GM19239 (cell line): Measurements from ENCODE around the gene ADRM1.

Experiments
- DNase-seq: peaks from one replicate; pipeline ENCODE4 v3.0.0; 2011; ENCODE audit warnings: low spot score; ENCODE audit not compliant: insufficient read length
- FAIRE-seq: peaks from 2 replicates; lab custom pipeline; 2011; peaks lifted over from hg19 to GRCh38; lab: Jason Lieb, UNC

The ADRM1 gene

DNA sequence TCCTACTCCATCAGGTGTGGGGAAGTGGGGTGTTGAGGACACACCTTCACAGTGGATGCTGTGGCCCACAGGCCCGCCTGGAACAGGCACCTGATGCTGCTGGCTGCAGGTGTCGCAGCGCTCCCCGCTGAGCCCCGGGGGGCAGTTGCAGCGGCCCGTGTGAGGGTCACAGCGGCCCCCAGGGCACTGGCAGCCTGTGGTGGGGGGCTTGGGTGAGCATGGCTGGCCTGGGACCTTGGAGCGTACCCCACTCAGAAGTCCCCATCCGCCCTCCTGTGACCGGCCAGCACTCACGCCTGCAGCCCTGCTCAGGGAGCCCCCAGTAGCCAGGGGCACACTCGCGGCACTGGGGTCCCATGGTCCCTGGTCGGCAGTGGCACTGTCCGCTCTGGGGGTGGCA lies 19.2 kb downstream of the ADRM1 start:
- no peak for DNase-seq
- no peak for FAIRE-seq

DNA sequence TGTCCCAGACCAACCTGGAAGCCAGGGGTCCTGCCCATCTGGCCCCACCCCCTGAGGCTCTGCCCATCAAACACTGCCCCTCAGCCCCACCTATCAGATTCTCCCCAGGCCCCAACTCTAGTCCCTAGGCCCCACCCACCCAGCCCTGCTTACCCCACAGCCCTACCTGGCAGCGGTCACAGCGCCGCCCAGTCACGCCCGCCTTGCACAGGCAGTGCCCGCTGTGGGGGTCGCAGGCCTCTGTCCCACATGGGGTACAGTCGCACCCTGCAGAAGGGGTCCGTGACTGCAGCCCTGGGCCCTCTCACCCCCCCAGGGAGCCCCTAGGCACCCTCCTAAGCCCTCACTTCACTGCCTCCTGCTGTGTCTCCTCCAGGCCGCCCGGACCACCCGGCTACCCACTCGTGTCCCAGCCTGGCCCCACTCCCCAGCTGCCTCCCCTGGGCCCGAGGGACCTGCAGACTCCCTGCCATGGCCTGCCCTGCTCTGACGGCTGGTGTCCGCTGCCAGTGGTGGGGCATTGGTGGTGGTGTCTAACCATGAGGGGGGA lies 19.8 kb downstream of the ADRM1 start:
- no peak for FAIRE-seq
- no peak for DNase-seq

DNA sequence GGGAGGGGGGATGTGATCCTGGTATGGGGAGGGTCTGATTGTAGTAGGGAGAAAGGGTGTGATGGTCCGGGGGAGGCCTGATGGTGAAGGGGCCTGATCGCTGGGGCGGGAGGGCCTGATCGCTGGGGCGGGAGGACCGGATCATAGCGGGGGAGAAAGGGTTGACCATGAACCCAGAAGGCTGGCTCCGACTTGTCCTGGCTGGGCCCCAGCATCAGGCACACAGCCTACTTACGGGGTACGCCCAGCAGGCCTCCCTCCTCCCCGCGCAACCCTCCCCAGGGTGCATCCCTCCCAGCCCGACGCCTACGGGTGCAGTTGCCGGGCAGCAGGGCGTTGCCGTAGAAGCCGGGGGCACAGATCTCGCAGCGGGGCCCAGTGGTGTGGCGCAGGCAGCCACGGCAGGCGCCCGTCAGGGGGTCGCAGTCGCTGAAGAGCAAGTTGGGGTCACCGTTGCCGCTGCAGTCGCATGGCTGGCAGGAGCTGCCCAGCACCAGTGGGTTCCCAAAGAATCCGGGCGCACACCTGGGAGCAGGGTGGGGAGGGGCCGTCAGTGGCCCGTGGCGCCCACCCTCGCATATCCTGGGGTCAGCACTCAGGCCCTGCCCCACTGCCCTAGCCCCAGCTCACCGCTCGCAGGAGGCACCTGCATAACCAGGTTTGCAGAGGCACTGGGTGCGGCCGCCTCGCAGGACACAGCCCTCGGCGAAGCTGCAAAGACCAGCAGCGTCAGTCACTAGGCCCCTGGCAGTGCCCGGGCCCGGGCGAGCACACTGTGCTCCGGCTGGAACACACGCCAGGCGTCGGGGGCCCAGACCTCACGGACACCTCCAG lies 20.6 kb downstream of the ADRM1 start:
- DNase-seq (no peak), FAIRE-seq (no peak)

DNA sequence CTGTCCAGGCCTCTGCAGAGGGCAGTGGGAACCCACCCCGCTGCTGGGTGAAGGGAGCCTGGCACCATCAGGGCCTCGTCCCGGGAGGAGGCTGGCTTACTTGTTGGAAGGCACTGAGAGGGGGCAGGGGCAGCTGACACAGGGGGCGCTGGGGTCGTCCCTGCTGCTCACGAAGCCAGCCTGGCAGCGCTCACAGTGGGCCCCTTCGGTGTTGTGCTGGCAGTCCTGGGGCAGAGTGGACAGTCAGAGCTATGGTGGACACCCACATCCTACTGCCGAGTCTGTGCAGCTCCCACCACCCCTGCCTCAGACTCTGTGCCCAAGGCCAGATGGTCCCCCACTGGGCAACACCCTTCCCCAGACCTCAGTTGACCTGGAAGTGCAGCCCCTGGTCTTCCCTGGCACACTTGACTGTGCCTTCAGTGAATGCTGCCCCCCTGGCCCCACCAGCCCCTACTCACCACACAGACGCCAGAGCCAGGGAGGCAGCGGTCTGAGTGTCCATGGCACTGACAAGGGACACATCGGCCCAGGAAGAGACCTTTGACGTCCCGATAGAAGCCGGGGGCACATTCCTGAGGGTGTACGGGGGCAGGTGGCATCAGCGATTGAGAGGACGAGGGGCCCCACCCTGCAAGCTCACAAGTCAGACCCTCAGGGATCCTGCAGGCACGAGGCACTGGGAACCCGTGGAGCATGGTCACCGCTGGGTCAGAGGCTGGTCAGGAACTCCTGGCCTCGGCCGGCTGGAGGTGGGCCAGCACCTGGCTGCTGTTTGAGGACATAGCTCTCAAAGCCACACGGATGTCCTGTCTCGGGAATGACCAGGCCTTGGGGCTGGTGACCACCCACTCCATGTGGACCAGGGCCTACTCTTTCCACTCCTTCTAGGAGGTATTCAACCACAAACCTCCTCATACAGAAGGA lies 21.4 kb downstream of the ADRM1 start:
- FAIRE-seq (no peak), DNase-seq (no peak)

DNA sequence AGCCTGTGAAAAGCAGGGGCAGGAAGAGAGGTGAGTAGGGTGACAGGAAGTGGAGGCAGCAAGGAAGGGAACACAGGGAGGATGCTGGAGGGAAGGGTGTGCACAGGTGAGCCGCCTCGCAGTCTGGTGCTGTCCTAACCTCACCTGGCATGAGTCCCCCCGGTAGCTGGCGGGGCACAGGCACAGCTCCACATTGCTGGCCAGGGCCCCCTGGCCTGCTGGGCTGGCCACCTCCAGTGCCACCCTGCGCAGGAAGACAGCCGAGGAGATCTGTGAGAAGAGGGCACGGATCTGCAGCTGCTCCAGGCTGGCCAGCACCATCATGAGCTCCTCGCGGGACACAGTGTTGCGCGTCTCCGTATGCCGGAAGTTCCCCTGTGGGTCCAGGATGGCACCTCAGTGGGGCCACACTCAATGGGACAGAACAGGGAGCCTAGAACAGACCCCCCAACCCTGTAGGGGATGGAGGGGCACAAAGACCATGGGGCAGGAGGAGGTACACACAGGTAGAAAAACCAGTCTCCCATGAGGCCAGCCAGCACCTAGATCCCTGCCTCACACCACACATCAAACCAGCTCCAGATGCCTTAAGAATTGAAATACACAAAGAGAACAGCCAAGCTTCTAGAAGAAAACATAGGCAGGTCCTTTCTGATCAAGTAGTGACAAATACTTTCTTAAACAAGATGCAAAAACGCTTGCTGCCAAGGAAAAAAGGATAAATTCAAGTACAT lies 22.5 kb downstream of the ADRM1 start:
- no peak for FAIRE-seq

DNA sequence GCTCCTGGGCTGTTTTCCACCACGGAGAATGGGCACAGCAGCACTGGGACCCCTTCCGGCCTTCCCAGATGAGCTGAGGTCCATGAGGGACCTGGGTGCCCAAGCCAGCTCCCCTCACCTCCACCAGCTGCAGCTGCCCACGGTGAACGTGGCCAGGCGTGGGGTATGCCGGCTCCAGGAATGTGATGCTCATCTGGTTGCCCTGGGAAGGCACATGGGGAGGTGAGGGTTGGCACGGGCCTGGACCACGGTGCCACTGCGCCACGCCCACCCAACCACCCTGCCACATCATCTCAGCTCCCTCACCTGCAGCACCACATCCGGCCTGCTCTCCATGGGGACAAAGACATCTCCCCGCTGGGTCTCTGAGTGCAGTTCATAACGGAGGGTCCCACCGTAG lies 23.8 kb downstream of the ADRM1 start:
- no peak for DNase-seq
- no peak for FAIRE-seq

More for the DNA sequence above, 22.5 kb downstream of the ADRM1 start:
- no peak for DNase-seq

DNA sequence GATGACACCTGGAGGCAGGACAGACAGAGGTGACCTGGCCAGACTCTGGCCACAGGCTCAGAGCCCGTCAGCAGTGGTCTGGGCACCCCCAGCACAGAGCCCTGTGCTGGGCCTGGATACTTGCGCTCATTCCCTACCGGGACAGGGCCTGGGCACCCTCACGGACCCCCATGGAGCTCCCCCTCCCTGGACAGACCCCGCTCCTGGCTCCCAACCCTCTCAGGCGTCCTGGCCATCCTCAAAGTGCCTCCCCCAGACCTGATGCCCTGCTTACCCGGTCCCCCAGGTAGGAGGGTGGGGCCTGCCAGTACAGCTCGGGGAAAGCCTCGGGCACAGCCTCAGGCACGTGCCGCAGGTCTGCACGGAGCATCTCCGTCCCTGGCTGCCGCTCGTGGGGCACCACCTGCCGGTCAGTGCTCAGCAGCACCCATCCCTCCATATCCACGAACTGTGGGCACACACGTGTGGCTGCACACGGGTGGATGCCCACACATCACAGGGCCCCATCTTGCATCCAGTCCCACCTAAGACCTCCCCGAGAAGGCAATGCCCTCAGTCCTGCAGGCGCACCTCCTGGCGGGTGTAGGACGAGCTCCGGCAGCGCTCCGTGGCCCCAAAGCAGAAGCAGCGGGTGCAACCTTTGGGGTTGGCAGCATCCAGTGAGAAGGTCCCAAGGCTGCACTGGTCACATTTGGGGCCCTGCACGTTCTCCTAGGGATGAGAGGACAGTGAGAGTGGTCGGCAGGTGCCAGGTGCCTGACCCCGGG lies 24.3 kb downstream of the ADRM1 start:
- FAIRE-seq, result no peak
- DNase-seq, result no peak

DNA sequence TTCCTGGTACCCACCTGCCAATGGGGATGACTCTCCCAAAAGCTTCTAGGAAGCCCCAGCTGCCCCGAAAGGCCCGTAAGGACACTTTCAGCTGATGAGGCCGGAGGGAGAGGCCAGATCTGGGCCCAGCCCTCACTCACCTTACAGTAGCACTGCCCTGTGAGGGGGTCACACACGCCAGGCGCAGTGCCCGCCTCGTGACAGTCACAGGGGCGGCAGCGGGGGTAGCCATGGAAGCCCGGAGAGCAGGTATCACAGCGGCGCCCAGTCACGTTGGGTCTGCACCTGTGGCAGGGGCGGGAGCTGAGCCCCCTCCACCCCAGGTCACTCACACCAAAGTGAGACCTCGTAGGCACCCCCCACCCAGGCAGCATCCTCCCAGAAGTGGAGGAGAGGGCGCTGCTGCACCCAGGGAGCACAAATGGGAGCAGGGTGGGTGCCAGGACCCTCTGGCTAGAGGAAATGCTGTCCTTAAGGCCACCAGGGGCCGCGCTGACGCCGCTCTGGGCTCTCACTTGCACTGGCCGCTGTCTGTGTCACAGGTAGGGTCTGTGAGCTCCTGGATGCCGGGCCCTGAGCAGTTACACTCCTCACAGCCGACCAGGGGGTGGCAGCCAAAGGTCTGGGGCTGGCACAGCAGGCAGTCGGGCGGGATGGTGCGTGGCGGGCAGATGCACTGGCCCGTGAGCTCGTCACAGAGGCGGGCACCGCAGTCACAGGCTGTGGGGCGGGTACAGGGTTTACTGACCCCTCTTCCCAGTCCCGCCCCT lies 25.1 kb downstream of the ADRM1 start:
- FAIRE-seq (no peak), DNase-seq (no peak)

DNA sequence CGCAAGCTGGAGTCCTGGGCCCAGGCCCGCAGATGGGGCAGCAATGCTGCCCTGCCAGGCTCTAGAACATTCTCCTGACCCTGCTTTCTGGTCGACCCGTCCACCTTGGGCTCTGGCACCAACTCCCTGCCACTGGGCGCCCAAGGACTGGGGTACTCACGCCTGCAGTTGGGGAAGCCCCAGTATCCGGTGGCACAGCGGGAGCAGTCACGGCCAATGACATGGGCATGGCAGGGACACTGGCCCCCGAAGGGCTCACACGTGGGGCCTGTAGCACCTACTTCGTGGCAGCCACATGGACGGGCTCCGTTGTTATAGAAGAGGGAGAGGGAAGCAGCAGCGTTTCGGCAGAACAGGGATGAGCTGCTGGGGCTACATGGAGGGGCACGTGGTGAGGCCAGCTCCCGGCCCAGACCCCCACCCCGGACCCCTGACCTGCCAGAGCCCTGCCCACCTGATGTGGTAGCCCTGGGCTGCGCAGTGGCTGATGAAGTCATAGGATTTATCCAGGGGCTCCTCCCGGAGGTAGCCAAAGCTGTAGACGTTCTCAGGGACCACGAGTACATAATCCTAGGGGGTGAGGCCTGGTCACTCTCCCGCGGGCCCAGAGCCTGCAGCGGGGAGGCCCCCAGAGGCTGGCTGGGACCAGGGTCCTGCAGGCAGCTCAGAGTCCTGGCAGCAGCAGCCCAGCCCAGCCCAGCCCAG lies 26.0 kb downstream of the ADRM1 start:
- no peak for DNase-seq
- FAIRE-seq, result no peak

DNA sequence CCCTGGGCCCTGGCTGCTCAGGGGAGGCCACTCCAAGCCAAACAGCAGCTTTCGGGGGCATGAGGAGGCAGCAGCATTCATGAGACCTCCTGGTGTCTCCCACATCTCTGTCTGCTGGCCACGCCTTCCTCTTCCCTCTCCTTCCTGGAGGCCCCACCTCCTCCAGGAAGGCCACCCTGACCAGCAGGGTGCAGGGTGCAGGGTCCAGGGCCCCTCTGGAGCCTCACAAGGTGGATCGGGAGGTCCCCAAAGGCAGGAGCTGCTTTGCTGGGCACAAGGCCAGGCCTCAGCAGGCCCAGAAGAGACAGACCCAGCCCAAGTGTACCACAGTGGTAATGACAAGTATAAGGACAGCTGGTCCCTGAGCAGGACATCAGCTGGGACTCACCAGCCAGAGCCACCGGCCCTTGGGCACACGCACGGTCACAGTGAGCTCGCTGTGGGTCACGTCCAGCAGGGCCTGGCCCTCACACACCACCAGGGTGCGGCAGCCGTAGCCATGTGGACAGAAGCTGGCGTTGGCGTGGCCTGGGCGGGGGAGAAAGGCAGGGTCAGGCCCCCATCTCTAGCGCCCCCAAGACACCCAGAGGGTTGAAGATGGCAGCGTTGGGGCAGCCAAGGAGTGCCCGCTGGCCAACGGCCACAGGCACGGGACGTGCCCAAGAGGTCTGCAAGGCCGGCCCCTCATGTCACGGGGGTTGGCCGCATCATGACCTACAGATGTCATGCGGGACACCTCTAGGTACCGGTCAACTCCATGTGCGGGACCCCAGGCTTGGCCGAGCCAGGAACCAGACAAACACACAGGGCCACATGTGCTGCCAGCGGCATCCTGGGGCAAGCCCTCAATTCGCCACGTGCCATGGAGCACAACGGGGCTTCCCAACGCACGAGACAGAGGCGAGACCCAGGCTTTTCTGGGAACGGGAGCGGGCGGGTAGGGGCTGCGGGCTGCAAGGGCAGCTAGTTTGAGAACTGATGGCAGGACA lies 26.9 kb downstream of the ADRM1 start:
- FAIRE-seq, result no peak
- DNase-seq, result no peak

DNA sequence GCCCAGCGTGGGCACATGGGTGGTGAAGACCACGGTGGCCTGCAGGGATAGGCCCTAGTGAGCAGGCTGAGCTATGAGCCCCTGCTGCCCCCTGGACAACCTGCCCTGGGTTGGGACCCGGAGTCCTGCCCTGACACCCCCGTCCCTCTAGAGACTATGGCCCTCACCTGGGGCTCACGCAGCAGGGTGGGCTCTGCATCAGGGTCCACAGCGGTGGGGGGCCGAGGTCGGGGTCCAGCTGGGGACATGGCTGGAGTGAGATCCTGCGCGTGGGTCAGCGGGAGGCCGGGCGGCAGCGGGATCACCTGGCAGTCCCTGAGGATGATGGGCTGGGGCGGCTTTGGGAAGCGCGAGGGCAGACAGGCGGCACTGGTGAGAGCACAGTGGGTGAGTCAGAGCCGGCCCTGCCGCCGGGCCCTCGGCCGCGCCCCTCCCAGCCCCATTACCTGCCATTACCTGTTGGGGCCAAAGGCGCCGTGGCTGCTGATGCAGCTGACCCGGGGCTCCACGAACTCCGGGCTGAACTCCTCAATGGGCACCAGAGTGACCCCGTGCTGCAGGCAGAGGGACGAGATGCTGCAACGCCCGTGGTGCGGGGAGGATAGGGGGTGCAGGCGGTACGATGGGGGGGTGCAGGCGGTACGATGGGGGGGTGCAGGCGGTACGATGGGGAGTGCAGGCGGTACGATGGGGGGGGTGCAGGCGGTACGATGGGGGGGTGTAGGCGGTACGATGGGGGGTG lies 27.9 kb downstream of the ADRM1 start:
- DNase-seq, result no peak
- no peak for FAIRE-seq

DNA sequence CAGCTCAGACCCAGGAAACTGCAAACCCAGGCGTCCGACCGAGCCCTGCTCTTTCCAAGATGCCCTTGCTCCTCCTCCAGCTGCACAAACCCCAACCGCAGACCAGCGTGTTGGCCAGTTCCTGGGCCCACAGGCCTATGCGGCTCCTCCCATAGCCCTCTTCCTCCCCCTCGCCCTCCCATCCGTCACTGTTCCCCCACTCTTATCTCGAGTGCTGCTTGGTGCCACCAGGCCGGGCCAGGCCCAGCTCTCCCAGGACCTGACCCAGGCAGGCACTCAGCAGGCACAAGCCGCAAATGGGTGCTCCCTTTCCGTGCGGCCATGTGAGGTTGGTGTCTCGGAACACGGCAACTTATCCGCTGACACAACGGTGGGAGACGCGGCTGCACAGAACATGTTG lies 28.6 kb downstream of the ADRM1 start:
- DNase-seq (no peak), FAIRE-seq (no peak)

DNA sequence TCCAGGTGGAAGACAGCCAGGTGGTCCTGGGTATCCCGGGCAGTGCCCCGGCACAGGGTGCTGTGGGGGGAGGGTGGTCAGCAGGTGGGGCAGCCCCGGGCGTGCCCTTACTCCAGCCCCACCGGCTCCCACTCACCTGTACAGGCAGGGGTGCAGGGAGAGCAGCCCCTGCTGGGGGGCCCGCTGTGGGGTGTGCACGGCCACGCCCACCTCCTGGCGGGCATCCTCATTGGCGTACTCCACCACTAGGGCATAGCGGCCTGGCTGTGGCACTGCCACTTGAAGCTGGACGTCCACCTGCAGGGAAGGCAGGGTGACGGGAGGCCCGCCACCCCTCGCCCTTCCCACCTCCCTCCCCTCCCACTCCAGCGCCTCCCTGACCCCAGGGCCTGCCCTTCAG lies 29.6 kb downstream of the ADRM1 start:
- no peak for DNase-seq
- no peak for FAIRE-seq

DNA sequence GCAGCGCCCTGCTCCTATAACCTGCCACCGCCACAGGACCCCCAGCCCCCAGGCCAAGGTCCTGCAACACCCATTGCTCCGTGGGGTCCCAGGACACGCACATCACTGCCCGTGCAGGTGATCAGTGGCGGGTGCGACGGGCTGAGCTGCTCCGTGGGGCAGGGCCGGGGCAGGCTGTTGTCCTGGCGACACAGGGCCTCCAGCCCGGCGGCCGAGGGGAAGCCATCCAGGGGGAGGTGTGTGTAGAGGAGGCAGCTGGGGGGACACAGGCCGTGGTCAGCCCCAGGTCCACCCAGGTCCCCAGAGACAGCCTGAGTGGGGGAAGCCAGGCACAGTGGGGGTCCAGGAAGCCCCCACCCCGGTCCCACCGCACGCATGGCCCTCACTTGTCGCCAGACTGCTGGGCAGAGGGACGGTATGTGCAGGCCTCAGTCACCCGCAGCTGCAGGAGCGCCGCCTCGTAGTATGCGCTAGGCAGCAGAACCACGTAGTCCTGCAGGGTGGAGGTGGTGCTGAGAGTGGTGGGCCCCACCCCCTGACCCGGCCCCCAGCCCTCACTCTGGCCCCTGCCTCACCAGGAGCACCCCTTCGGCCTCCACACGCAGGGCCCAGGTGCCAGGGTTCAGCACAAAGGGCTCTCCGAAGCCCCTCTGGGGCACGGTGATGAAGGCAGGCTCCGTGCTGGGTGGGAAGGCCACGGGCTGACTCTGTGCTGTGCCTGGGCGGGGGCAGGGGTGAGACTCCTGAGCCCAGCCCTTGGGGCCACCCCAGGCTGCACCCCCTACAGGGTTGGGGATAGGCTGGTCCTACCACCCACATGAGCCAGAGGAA lies 30.4 kb downstream of the ADRM1 start:
- no peak for FAIRE-seq
- no peak for DNase-seq

DNA sequence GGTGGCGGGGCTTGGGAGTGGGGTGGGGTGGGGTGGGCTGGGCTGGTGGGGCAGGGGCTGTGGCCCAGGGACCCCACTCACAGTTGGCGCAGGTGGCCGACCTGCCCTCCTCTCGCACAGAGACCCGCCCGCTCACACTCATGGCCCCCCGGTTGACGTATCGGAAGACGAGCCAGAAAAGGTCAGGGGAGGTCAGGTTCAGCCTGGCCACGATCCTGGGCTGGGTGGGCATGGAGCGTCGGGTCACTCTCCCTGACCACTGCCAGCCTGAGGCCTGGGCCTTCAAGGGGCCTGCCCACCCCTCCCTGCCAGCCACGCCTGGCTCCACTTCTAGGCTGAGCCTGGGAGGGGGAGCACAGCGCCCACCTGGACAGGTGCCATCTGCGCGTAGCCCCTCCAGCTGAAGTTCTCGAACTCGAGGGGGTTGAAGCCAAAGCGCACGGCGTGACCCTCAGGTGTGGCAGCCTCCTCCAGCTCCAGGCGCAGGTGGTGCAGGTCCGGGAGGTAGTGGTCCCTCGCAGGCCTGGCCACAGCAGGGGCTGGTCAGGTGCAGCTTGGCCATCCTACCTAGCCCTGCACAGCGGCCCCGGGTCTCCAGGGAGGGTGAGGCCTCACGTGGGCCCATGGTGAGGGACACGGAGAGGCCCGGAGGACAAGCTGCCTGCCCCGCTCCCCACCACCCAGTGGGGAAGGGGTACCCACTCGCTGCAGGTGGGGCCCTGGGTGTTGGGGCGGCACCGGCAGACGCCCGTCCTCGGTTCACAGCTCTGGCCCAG lies 31.2 kb downstream of the ADRM1 start:
- DNase-seq, result no peak
- FAIRE-seq, result no peak
